Measurements from ENCODE around the gene AKAP13.

Gene AKAP13

GRCh38 chr15:85542488-85542887 lies 162.1 kb downstream of the AKAP13 start:
- DNase-seq: no peak

- DNase-seq: peak; percentile 88
These were observed 162.5 kb downstream of the AKAP13 start for GRCh38 chr15:85542895-85543331.

GRCh38 chr15:85543741-85544155 lies 163.3 kb downstream of the AKAP13 start:
- peak; percentile 25 for DNase-seq

GRCh38 chr15:85545185-85545584 lies 164.8 kb downstream of the AKAP13 start:
- DNase-seq: no peak

- no peak for DNase-seq
These were observed 165.3 kb downstream of the AKAP13 start for GRCh38 chr15:85545752-85546151.

GRCh38 chr15:85547386-85547785 lies 167.0 kb downstream of the AKAP13 start:
- no peak for DNase-seq

- no peak for DNase-seq
These were observed 169.9 kb downstream of the AKAP13 start for GRCh38 chr15:85550283-85550682.

GRCh38 chr15:85551221-85551832 lies 170.9 kb downstream of the AKAP13 start:
- no peak for DNase-seq

GRCh38 chr15:85554852-85555521 lies 174.6 kb downstream of the AKAP13 start:
- no peak for DNase-seq

- no peak for DNase-seq
These were observed 175.6 kb downstream of the AKAP13 start for GRCh38 chr15:85555875-85556617.

GRCh38 chr15:85556618-85556895 lies 176.2 kb downstream of the AKAP13 start:
- no peak for DNase-seq

GRCh38 chr15:85557385-85557784 lies 177.0 kb downstream of the AKAP13 start:
- DNase-seq: no peak

- no peak for DNase-seq
These were observed 178.4 kb downstream of the AKAP13 start for GRCh38 chr15:85558848-85559247.

GRCh38 chr15:85559530-85559929 lies 179.1 kb downstream of the AKAP13 start:
- DNase-seq: no peak

GRCh38 chr15:85562824-85563223 lies 182.4 kb downstream of the AKAP13 start:
- no peak for DNase-seq

- DNase-seq: no peak
These were observed 182.9 kb downstream of the AKAP13 start for GRCh38 chr15:85563328-85563727.

- no peak for DNase-seq
These were observed 183.3 kb downstream of the AKAP13 start for GRCh38 chr15:85563731-85564130.

- no peak for DNase-seq
These were observed 184.3 kb downstream of the AKAP13 start for GRCh38 chr15:85564686-85565085.

GRCh38 chr15:85568261-85568808 lies 187.9 kb downstream of the AKAP13 start:
- DNase-seq: no peak

GRCh38 chr15:85570336-85570735 lies 189.9 kb downstream of the AKAP13 start:
- no peak for DNase-seq

GRCh38 chr15:85571780-85572179 lies 191.4 kb downstream of the AKAP13 start:
- no peak for DNase-seq

GRCh38 chr15:85576392-85576791 lies 196.0 kb downstream of the AKAP13 start:
- DNase-seq: no peak

- no peak for DNase-seq
These were observed 198.7 kb downstream of the AKAP13 start for GRCh38 chr15:85578941-85579701.
